K562 (cell line): ENCODE data around the gene SLC25A18. TPM values are rescaled to one million over a fixed set of nuclear protein-coding genes. Genes with fewer than 3 reads are reported as not detected.
A peak's percentile ranks its signal among the peaks of the same experiment; 100 is the strongest.

ENCODE experiments used
- ATAC-seq: fragments of 200-7000 bp; cut with Tn5 transposase; 3 replicates; pipeline ENCODE4 v1.9.1; 2020; ENCODE audit warnings: moderate library complexity
- BruUV-seq: library from RNA; stranded (reverse); fragments of 400-500 nt; replicated peaks from 2 replicates; lab custom pipeline; 2021; lab: Mats Ljungman, UMichigan
- CTCF ChIA-PET: fragments of 300-600 bp; formaldehyde crosslinking; extraction: SDS; loops from one replicate; lab custom pipeline; 2021; ENCODE audit warnings: low intra/inter-chr PET ratio; lab: Yijun Ruan, JAX
- POLR2A ChIA-PET: fragments of 300-600, 350-650 bp; sonication (Branson Sonifier 250); formaldehyde crosslinking; extraction: SDS; loops from one replicate; lab custom pipeline; 2021; ENCODE audit warnings: antibody characterized with exemption, inconsistent platforms; lab: Yijun Ruan, JAX
- DNase-seq, 4 experiments: peaks; one replicate each; pipeline versions ENCODE4 v3.0.0 to v3.0.0-alpha.2; 2011 to 2018; ENCODE audit warnings: low spot score in 3 of 4, mixed read lengths in 3 of 4; ENCODE audit errors: extremely low read depth in 1 of 4
- FAIRE-seq: peaks from 2 replicates; lab custom pipeline; 2011; peaks lifted over from hg19 to GRCh38; lab: Jason Lieb, UNC
- H2AFZ ChIP-seq: 2 replicates; pipeline ENCODE4 v1.6.0; 2011; ENCODE audit warnings: low read depth, low read length, control low read depth, inconsistent platforms
- H3K27ac ChIP-seq: fragments of 200-600 bp; 3 replicates; pipeline ENCODE4 v1.8.0; 2011; ENCODE audit warnings: low read depth, mild to moderate bottlenecking, control low read depth, inconsistent platforms, low read length, moderate library complexity, mixed read lengths; ENCODE audit errors: extremely low read depth
- H3K27me3 ChIP-seq, 2 experiments: fragments of 300-600 bp in 1 of 2; 2 replicates in 1 of 2; 3 replicates in 1 of 2; pipeline versions ENCODE4 v1.6.0 to v1.8.0; 2011; ENCODE audit warnings: inconsistent platforms in 2 of 2, low read length in 2 of 2, mild to moderate bottlenecking in 1 of 2, mixed read lengths in 1 of 2, moderate library complexity in 1 of 2; ENCODE audit not compliant: control insufficient read depth in 2 of 2, insufficient read depth in 2 of 2
- H3K36me3 ChIP-seq: fragments of 300-600 bp; 3 replicates; pipeline ENCODE4 v1.8.0; 2011; ENCODE audit warnings: mild to moderate bottlenecking, low read length, inconsistent platforms; ENCODE audit not compliant: control insufficient read depth, insufficient read depth
- H3K4me1 ChIP-seq, 2 experiments: fragments of 200-600 bp in 1 of 2; replicated peaks in 1 of 2; 2 replicates in 1 of 2; 3 replicates in 1 of 2; pipeline versions ENCODE4 v1.5.1 to v1.8.0; 2011; ENCODE audit warnings: inconsistent platforms in 2 of 2, low read length in 2 of 2, mild to moderate bottlenecking in 1 of 2, mixed read lengths in 1 of 2, moderate library complexity in 1 of 2; ENCODE audit not compliant: control insufficient read depth in 2 of 2, insufficient read depth in 2 of 2
- H3K4me2 ChIP-seq: 2 replicates; pipeline ENCODE4 v1.6.1; 2011; ENCODE audit warnings: low read length, control low read depth, inconsistent platforms, mixed read lengths; ENCODE audit not compliant: insufficient read depth
- H3K4me3 ChIP-seq: fragments of 200-600 bp; sonication (generic), shearing (Covaris generic); 2 replicates; pipeline ENCODE4 v1.5.1; 2016; ENCODE audit warnings: control low read depth, inconsistent platforms
- H3K79me2 ChIP-seq: fragments of 200-600 bp; 3 replicates; pipeline ENCODE4 v1.8.0; 2011; ENCODE audit warnings: low read length, inconsistent platforms; ENCODE audit not compliant: control insufficient read depth, insufficient read depth
- H3K9ac ChIP-seq, 2 experiments: 2 replicates each; pipeline versions ENCODE4 v1.6.0 to v1.6.1; 2011; ENCODE audit warnings: low read depth in 2 of 2, low read length in 2 of 2, control low read depth in 1 of 2, inconsistent platforms in 1 of 2, mild to moderate bottlenecking in 1 of 2, mixed read lengths in 1 of 2; ENCODE audit not compliant: insufficient read depth in 1 of 2
- H3K9me1 ChIP-seq: one replicate; pipeline ENCODE4 v1.6.0; 2011; ENCODE audit warnings: inconsistent platforms, mild to moderate bottlenecking, low read length, moderate library complexity; ENCODE audit not compliant: control insufficient read depth, insufficient read depth
- H3K9me3 ChIP-seq: replicated peaks from 2 replicates; pipeline ENCODE4 v1.5.1; 2011; ENCODE audit warnings: low read depth, low read length, inconsistent platforms; ENCODE audit not compliant: control insufficient read depth, insufficient read depth
- H4K20me1 ChIP-seq: replicated peaks from 2 replicates; pipeline ENCODE4 v1.6.1; 2011; ENCODE audit warnings: low read length, inconsistent platforms, mixed read lengths; ENCODE audit not compliant: control insufficient read depth, insufficient read depth
- ATF1 ChIP-seq, 2 experiments: fragments of 450-650 bp in 1 of 2; IDR thresholded peaks; 2 replicates each; pipeline ENCODE4 v1.6.1; 2016; ENCODE audit warnings: missing compliant biosample characterization in 1 of 2, missing genetic modification characterization in 1 of 2
- CC2D1A ChIP-seq: fragments of 450-650 bp; IDR thresholded peaks from 2 replicates; pipeline ENCODE4 v1.6.1; 2017; ENCODE audit warnings: mild to moderate bottlenecking
- MCM5 ChIP-seq: fragments of 450-650 bp; IDR thresholded peaks from 2 replicates; pipeline ENCODE4 v1.6.1; 2016; ENCODE audit warnings: low read depth
- NFIC ChIP-seq: fragments of 450-650 bp; IDR thresholded peaks from 2 replicates; pipeline ENCODE4 v1.6.1; 2017; ENCODE audit warnings: mild to moderate bottlenecking, inconsistent platforms
- PML ChIP-seq: IDR thresholded peaks from 2 replicates; pipeline ENCODE4 v1.6.1; 2012; ENCODE audit warnings: low read length, inconsistent platforms
- WGBS: fragments of 100-300 bp; shearing (Covaris generic); methylation state at CpG from one replicate; pipeline ENCODE4 v1.1.6; 2016; ENCODE audit warnings: low coverage, mixed read lengths; ENCODE audit not compliant: insufficient coverage; ENCODE audit errors: missing lambda C conversion rate; 5-methylcytosine and 5-hydroxymethylcytosine counted together
- in situ Hi-C: fragments of 300-500 bp; cut with MboI; formaldehyde crosslinking; loops from 4 replicates; pipeline ENCODE4 v1.15.0; 2018; ENCODE audit warnings: inconsistent platforms, mixed read lengths
- intact Hi-C: fragments of 100-400 bp; cut with micrococcal nuclease; formaldehyde crosslinking; loops from 2 replicates; pipeline ENCODE4 v1.14.2; 2022
- polyA plus RNA-seq, 8 experiments: library from polyadenylated mRNA; depleted of rRNA in 4 of 8; stranded (reverse) in 5 of 8; unstranded in 3 of 8; fragments of >200 nt; fragmentation: Nextera tagmentation in 2 of 8; fragmentation: Illumina TruSeq in 1 of 8; extraction: Ambion mirVana in 2 of 8; extraction: Trizol in 1 of 8; gene quantifications; 2 replicates each; pipeline versions ENCODE4 v1.2.1 to v1.2.3, GENCODE V29; 2011 to 2014; ENCODE audit warnings: inconsistent platforms in 1 of 8, missing spikeins in 1 of 8
- total RNA-seq, 7 experiments: library from RNA; depleted of rRNA in 6 of 7; stranded (reverse); fragments of >200 nt in 6 of 7; fragmentation: Illumina TruSeq in 2 of 7; extraction: Trizol in 2 of 7; gene quantifications; 2 replicates each; pipeline versions ENCODE4 v1.2.1 to v1.2.3, GENCODE V29; 2011 to 2021; ENCODE audit warnings: low replicate concordance in 1 of 7
- TF ChIP-seq, protein P1 (sequence below): IDR thresholded peaks from 3 replicates; pipeline ENCODE4 v1.6.1; 2011; ENCODE audit warnings: borderline replicate concordance, mild to moderate bottlenecking; ENCODE audit not compliant: insufficient read length, insufficient read depth
- TF ChIP-seq, protein P2 (sequence below): IDR thresholded peaks from 2 replicates; pipeline ENCODE4 v1.6.1; 2011; ENCODE audit not compliant: insufficient read length; ENCODE audit errors: extremely low read depth
- TF ChIP-seq, protein P3 (sequence below): fragments of 200-800 bp; sonication (Bioruptor generic); IDR thresholded peaks from 2 replicates; pipeline ENCODE4 v1.6.1; 2016; ENCODE audit warnings: missing genetic modification characterization, missing compliant biosample characterization

The SLC25A18 gene
- total and polyA plus RNA-seq, 9 of the 15 experiments (the other 6 are each of a cell fraction or from before 2014, with no cell fraction given): 0.04 TPM; not detected in 8

DNA sequence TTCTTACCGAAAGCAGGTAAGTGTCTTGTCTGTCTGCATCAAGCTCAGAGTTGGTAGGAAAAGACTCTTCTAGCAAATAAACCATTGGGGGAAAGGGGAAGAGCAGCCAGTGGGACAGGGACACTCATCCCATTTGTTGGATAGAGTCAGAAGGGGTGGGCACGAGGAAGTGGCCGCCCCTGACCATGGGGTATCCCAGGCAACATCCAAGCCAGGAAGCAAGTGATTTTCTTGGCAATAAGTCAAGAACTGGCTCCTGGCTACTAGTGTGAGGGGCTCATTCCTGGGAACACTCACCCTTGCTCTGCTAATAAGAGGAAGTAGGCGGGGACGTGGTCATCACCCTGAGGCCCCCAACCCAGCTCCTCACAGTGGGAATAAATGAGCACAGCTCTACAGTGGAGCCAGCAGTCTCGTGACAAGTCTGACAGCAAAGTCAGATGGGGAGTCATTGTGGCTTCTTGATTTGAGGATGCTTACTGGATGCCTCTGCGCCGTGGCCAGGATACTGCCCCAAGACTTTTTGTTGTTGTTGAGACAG, 6.7 kb downstream of the SLC25A18 start (continued):
- TF ChIP-seq, protein P1, sequence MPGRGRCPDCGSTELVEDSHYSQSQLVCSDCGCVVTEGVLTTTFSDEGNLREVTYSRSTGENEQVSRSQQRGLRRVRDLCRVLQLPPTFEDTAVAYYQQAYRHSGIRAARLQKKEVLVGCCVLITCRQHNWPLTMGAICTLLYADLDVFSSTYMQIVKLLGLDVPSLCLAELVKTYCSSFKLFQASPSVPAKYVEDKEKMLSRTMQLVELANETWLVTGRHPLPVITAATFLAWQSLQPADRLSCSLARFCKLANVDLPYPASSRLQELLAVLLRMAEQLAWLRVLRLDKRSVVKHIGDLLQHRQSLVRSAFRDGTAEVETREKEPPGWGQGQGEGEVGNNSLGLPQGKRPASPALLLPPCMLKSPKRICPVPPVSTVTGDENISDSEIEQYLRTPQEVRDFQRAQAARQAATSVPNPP: no peak
- TF ChIP-seq CC2D1A: no peak
- TF ChIP-seq, protein P2, sequence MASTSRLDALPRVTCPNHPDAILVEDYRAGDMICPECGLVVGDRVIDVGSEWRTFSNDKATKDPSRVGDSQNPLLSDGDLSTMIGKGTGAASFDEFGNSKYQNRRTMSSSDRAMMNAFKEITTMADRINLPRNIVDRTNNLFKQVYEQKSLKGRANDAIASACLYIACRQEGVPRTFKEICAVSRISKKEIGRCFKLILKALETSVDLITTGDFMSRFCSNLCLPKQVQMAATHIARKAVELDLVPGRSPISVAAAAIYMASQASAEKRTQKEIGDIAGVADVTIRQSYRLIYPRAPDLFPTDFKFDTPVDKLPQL: no peak

DNA sequence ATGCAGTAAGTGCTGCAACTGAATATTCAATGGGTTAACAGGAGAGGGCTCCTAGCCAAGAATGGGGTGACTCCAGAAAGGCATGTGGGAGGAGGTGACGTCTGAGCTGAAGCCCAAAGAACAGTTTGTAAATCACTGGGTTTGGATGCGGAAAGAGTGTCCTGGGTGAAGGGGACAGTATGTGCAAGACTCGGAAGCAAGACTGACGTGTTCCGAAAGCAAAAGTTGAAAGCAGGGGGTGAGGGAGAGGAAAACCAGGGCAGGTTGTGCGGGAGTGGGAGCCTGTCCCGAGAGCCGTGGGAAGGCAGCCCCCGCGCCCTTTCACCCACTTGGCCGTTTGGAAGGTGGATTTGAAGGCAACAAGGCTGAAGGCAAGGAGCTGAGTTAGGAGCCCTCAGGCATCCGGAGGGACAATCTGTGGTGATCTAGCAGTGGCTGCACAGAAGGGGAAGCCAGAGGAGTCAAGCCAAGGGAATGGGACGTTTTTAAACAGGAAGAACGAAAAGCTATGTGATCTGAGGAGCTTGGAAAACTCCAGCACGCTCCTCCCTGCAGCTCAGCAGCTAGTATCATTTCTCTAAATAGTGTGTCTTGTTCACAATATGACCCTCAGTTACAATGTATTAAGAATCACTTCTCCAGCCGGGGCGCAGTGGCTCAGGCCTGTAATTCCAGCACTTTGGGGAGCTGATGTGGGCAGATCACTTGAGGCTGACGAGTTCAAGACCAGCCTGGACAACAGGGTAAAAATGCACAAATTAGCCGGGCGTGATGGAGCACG, 7.7 kb downstream of the SLC25A18 start:
- CTCF ChIA-PET: no interaction called here
- 5% methylated on average over 21 of the region's 21 CpGs for WGBS

More for the DNA sequence above, 7.7 kb downstream of the SLC25A18 start:
- POLR2A ChIA-PET: interaction anchor here (0.6 to 2.6 kb wide), 7 partner anchors 9 to 226 kb away, joined by 3 to 15 read pairs (median 4); no protein-coding TSS in a partner anchor
- in situ Hi-C loops: no loop called here
- FAIRE-seq (no peak), ATAC-seq (peak; percentile 10), DNase-seq (no peak)
- no peaks in the 10 kb centered on the region for H3K36me3 ChIP-seq
- peaks cover 13% of the 10 kb centered on the region; the same call in 1 of the 2 replicates for H4K20me1 ChIP-seq
- H3K4me2 ChIP-seq: no peak overlapping the region; the same call in 1 of the 2 replicates
- H3K9ac ChIP-seq: peak overlapping the region in 1 of 2 experiments; percentile 72; a peak in 2 of 4 replicates
- peaks cover 0 to 4% of the 10 kb centered on the region in 2 experiments; a peak in 3 of 5 replicates for H3K4me1 ChIP-seq
- H3K9me3 ChIP-seq: no peaks in the 10 kb centered on the region
- H3K27ac ChIP-seq: no peak overlapping the region
- H3K79me2 ChIP-seq: no peaks in the 10 kb centered on the region
- H3K27me3 ChIP-seq: peaks cover 53 to 59% of the 10 kb centered on the region in 2 experiments
- H3K4me3 ChIP-seq: no peak overlapping the region
- H3K9me1 ChIP-seq: no peaks in the 10 kb centered on the region
- H2AFZ ChIP-seq: no peak overlapping the region
- intact Hi-C loops: no loop called here
- BruUV-seq: no TSS peak
- TF ChIP-seq NFIC (peak; percentile 22; the same call in 1 of the 2 replicates), ATF1 (CRISPR knock-in tag; IDR thresholded peaks at IDR 0.05) (no peak), ATF1 (tag; IDR thresholded peaks at IDR 0.05) (peak; percentile 27; the same call in 1 of the 2 replicates), MCM5 (no peak), PML (no peak)
- TF ChIP-seq, protein P3, sequence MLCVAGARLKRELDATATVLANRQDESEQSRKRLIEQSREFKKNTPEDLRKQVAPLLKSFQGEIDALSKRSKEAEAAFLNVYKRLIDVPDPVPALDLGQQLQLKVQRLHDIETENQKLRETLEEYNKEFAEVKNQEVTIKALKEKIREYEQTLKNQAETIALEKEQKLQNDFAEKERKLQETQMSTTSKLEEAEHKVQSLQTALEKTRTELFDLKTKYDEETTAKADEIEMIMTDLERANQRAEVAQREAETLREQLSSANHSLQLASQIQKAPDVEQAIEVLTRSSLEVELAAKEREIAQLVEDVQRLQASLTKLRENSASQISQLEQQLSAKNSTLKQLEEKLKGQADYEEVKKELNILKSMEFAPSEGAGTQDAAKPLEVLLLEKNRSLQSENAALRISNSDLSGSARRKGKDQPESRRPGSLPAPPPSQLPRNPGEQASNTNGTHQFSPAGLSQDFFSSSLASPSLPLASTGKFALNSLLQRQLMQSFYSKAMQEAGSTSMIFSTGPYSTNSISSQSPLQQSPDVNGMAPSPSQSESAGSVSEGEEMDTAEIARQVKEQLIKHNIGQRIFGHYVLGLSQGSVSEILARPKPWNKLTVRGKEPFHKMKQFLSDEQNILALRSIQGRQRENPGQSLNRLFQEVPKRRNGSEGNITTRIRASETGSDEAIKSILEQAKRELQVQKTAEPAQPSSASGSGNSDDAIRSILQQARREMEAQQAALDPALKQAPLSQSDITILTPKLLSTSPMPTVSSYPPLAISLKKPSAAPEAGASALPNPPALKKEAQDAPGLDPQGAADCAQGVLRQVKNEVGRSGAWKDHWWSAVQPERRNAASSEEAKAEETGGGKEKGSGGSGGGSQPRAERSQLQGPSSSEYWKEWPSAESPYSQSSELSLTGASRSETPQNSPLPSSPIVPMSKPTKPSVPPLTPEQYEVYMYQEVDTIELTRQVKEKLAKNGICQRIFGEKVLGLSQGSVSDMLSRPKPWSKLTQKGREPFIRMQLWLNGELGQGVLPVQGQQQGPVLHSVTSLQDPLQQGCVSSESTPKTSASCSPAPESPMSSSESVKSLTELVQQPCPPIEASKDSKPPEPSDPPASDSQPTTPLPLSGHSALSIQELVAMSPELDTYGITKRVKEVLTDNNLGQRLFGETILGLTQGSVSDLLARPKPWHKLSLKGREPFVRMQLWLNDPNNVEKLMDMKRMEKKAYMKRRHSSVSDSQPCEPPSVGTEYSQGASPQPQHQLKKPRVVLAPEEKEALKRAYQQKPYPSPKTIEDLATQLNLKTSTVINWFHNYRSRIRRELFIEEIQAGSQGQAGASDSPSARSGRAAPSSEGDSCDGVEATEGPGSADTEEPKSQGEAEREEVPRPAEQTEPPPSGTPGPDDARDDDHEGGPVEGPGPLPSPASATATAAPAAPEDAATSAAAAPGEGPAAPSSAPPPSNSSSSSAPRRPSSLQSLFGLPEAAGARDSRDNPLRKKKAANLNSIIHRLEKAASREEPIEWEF: no peak
